Skeletal muscle tissue (tissue), 4 donors: Measurements from ENCODE around the gene CDH5. TPM values are rescaled to one million over a fixed set of nuclear protein-coding genes. Genes with fewer than 3 reads are reported as not detected.

Source experiments
- H3K27ac ChIP-seq: one replicate; pipeline ENCODE4 v1.7.0; 2013; ENCODE audit warnings: mild to moderate bottlenecking, low read depth, low read length, inconsistent platforms
- H3K27me3 ChIP-seq, 3 donors: one replicate each; pipeline ENCODE4 v1.7.0; 2013; ENCODE audit warnings: low read length in 3 of 3; ENCODE audit not compliant: control insufficient read depth in 3 of 3, insufficient read depth in 3 of 3
- H3K36me3 ChIP-seq, 3 donors: one replicate each; pipeline ENCODE4 v1.7.0; 2013; ENCODE audit warnings: low read length in 3 of 3; ENCODE audit not compliant: control insufficient read depth in 3 of 3, insufficient read depth in 3 of 3
- H3K4me1 ChIP-seq, 3 donors: one replicate each; pipeline ENCODE4 v1.7.0; 2013; ENCODE audit warnings: low read length in 3 of 3, mild to moderate bottlenecking in 3 of 3; ENCODE audit not compliant: control insufficient read depth in 3 of 3, insufficient read depth in 3 of 3
- H3K4me3 ChIP-seq, 3 donors: one replicate each; pipeline ENCODE4 v1.7.0; 2013; ENCODE audit warnings: low read length in 3 of 3
- H3K9ac ChIP-seq, 3 donors: one replicate each; pipeline ENCODE4 v1.7.0; 2013; ENCODE audit warnings: low read length in 3 of 3, mild to moderate bottlenecking in 3 of 3, moderate library complexity in 2 of 3, low read depth in 1 of 3
- H3K9me3 ChIP-seq, 3 donors: one replicate each; pipeline ENCODE4 v1.7.0; 2013; ENCODE audit warnings: low read length in 3 of 3; ENCODE audit not compliant: control insufficient read depth in 3 of 3
- total RNA-seq: library from RNA; depleted of rRNA; stranded (reverse); fragments of >200 nt; gene quantifications from one replicate; pipeline ENCODE4 v1.2.3, GENCODE V29; 2014
- donor health status: Osteomylitis.

The CDH5 gene
- total RNA-seq, 1 donor from 2014 or later: 42.8 TPM

DNA sequence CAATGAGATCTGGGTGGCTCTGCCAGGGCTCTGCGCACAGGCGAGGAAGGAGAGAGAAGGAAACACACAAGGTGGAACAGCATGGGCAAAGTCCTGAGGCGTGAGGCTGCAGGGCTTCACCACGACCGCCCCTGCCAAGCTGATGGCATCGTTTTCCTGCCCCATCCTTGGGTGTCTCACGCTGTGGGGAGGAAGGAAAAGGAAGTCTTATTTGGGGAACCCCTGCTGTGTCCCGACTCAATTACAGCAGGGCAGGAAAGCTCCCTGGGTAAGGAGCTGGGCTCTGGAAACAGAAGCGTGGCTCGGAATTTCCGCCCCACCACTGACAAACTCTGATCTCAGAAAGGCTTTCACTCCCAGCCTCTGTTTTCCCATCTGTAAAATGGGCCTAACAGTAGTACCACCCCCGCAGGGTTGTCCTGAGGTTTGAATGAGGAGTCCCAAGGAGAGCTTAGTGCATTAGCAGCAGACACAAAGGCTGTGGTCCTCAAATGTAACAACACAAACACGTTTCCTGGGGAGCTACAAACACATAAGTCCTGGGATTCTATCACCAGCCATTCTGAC, 3.2 kb upstream of the CDH5 start:
- no peak overlapping the region for H3K4me3 ChIP-seq
- peak overlapping the region; percentile 62 for H3K27ac ChIP-seq
- H3K4me1 ChIP-seq: peaks cover 30 to 51% (median 35%) of the 10 kb centered on the region in 3 donors
- H3K27me3 ChIP-seq: peaks cover 9 to 25% (median 16%) of the 10 kb centered on the region in 3 donors
- H3K36me3 ChIP-seq: peaks cover 0 to under 1% (median 0%) of the 10 kb centered on the region in 3 donors
- no peak overlapping the region for H3K9ac ChIP-seq
- H3K9me3 ChIP-seq: no peaks in the 10 kb centered on the region

DNA sequence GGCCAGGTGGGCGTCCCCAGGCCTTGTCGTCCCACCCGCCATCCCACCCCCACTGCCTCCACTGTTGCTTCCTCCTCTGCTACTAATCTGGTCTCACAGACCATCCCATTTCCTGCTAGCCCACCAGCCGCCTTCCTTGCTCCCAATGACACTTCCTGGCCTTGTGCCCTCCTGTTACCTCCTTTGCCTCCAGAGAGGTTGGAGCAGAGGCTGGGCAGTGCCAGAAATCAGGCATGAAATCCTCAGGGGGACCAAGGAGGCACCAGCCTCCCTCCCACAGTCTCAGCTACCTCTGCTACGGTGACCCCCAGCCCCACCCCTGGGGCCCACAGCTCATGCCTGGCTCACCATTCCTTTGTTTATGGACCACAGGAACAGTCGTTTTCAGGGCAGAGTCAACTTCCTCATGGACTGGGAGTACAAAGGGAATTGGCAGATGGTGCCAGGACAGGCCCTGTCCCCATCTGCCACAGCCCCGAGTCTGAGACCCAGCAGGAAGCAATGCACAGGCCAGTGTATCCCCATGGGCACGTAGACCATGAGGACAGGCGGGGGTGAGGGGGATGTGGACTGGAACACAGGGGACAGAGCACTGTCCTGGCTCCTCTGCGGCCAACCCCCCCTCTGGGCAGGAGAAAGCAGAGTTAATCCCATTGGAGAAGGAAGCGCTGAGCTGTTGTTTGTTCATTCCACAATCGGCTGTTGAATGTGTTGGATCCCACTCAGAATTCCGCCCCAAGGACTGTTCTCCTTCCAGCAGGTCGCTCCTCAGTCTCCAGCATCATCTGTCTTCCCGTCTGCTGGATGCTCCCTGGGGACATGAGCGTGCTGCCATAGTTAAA, 2.2 kb upstream of the CDH5 start:
- Histone ChIP-seq H3K4me1 (peaks cover 34 to 50% (median 39%) of the 10 kb centered on the region in 3 donors), H3K4me3 (no peak overlapping the region), H3K9me3 (no peaks in the 10 kb centered on the region), H3K27me3 (peaks cover 9 to 25% (median 15%) of the 10 kb centered on the region in 3 donors), H3K27ac (peak overlapping the region; percentile 80), H3K36me3 (peaks cover 0 to 2% (median 0%) of the 10 kb centered on the region in 3 donors), H3K9ac (peak overlapping the region in 1 of 3 donors; percentile 60)

DNA sequence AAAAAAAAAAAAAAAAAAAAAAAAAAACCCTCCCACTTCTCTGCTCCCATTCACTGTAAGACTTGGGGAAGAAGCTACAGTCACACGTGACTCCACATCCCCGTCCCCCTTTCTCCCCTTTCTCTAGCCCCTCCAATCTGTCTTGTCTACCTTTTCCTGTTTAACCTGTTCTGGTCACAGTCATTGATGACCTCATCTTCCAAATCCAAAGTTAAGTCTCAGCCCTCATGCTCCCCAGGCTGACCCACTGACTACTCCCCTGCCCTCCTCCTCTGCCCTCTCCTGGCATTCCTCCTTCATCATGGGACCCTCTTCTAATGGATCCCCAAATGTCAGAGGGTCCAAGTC, 1.6 kb upstream of the CDH5 start:
- Histone ChIP-seq H3K27me3 (peaks cover 9 to 24% (median 13%) of the 10 kb centered on the region in 3 donors), H3K4me1 (peaks cover 30 to 44% (median 37%) of the 10 kb centered on the region in 3 donors), H3K9me3 (no peaks in the 10 kb centered on the region), H3K36me3 (peaks cover 0 to 2% (median 0%) of the 10 kb centered on the region in 3 donors), H3K27ac (peak overlapping the region; percentile 80), H3K4me3 (peak overlapping the region in 1 of 3 donors; percentile 13), H3K9ac (no peak overlapping the region)

DNA sequence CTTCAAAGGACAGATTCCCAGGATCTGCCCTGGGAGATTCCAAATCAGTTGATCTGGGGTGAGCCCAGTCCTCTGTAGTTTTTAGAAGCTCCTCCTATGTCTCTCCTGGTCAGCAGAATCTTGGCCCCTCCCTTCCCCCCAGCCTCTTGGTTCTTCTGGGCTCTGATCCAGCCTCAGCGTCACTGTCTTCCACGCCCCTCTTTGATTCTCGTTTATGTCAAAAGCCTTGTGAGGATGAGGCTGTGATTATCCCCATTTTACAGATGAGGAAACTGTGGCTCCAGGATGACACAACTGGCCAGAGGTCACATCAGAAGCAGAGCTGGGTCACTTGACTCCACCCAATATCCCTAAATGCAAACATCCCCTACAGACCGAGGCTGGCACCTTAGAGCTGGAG, 840 bp upstream of the CDH5 start:
- H3K9me3 ChIP-seq: no peaks in the 10 kb centered on the region
- peaks cover 9 to 21% (median 13%) of the 10 kb centered on the region in 3 donors for H3K27me3 ChIP-seq
- H3K27ac ChIP-seq: peak overlapping the region; percentile 80
- H3K9ac ChIP-seq: no peak overlapping the region
- peaks cover 0 to 2% (median 0%) of the 10 kb centered on the region in 3 donors for H3K36me3 ChIP-seq
- peak overlapping the region in 1 of 3 donors; percentile 56 for H3K4me3 ChIP-seq
- peaks cover 25 to 41% (median 35%) of the 10 kb centered on the region in 3 donors for H3K4me1 ChIP-seq

DNA sequence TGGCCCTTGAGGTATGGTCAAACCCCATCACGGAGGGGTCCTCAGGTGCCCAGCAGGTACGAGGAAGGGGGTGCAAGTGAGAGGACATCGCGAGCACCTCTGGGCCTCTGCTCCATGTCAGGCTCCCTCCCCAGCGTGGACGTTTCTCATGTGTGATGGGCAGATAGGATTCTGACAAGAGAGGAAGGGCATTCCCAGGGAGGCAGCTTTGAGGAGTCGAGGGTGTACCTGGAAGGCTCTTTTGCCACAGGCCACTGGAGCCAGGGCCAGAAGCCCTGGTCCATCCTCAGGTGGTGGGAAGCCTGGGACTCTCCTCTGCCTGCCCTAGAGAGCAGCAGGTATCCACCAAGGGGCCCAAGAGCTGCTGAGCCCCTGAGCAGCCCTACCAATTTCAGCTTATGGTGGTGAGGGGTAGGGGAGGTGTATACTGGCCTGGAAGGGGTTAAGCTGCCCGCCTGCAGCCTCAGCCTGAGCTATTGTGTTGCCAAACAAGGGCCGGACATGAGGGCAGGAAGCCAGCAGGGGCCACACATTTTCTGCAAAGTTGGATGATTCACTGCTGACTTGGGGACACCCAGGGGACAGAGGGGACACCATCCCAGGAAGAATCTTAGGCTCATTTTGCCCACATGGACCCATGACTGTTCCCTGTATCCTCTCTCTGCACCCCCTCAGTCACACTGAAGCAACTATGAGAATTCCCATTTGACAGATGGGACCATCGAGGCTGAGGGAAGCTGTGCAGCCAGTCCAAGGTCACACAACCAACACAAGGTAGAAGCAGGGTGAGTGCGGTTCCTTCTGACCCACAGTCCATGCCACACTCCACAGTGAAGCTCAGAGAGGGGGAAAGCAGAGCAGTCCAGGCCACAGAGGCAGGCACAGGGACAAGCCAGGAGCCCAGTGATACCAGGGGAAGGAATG, 1.7 kb downstream of the CDH5 start:
- H3K4me3 ChIP-seq: peak overlapping the region; percentile 38 to 66 (median 65)
- peak overlapping the region; percentile 80 for H3K27ac ChIP-seq
- H3K36me3 ChIP-seq: peaks cover 0 to 2% (median 0%) of the 10 kb centered on the region in 3 donors
- peak overlapping the region; percentile 72 to 74 (median 72) for H3K9ac ChIP-seq
- no peaks in the 10 kb centered on the region for H3K9me3 ChIP-seq
- peaks cover 5 to 11% (median 7%) of the 10 kb centered on the region in 3 donors for H3K27me3 ChIP-seq
- peaks cover 25 to 36% (median 30%) of the 10 kb centered on the region in 3 donors for H3K4me1 ChIP-seq

DNA sequence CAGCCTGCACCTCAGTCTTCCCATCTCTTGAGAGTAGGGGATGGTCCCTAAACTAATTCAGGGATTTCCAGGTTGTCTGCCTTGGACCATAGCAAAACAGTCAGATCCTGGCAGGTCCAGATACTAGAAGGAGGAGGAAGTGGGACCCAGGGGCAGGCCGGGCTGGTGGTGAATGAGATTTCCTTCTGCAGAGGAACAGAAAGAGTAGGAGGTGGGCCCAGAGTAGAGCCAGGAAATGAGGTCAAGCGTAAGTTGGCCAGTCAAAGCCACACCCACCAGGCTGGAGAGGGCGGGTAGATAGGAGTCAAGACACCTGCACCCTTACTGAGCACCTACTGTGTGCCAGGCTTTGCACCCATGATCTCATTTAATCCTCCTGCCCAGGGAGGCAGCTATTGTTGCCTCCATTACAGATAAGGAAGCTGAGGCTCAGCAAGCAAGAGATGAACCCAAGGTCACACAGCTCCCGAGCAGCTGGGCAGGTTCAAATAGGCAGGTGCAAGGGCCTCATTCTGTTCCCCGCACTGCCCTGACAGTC, 2.6 kb downstream of the CDH5 start:
- H3K27me3 ChIP-seq: peaks cover 6 to 11% (median 10%) of the 10 kb centered on the region in 3 donors
- H3K27ac ChIP-seq: peak overlapping the region; percentile 80
- peak overlapping the region; percentile 36 to 72 (median 45) for H3K9ac ChIP-seq
- H3K9me3 ChIP-seq: no peaks in the 10 kb centered on the region
- peaks cover 0 to 2% (median 0%) of the 10 kb centered on the region in 3 donors for H3K36me3 ChIP-seq
- H3K4me3 ChIP-seq: peak overlapping the region; percentile 38 to 66 (median 46)
- peaks cover 25 to 34% (median 26%) of the 10 kb centered on the region in 3 donors for H3K4me1 ChIP-seq

DNA sequence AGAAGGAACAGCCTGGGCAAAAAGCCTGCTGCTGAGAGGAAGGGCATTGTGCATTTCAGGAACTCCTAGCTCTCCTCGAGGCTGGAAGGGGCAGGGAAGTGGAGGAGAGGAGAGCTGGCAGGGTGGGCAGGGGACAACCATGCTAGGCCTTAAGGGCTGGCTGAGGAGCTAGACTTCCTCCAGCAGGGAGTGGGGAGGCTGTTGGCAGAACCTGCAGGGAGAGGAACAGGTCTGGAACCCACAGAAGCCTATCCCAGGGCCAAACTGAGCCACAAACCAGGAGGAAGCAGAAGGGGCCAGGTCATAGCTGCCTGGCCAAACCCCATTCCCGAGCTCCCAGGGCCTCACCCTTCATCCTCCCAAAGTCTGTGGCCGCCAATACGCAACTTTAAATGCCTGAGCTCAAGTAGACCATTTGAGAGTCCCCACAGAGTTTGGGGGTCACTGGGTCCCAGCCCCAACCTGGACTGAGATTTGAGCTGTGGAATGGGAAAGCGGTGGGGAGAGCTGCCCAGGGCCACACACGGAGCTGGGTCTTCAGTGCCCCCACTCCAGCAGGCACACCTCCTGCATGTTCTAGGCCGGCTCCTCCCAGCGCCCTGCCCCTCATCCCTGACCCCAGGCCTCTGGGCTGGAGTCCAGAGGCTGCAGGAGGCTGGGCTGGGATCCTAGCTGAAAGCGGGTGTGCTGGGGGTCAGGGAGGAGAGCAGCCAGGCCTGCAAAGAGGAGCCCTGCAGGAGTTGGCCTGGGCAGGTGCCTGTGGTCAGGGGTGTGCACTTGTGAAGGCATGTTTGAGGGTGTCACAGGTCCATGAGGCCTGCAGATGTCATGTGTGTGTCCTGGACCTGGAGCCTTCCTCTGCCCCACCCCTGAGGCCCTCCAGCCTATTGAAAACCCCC, 4.5 kb downstream of the CDH5 start:
- no peaks in the 10 kb centered on the region for H3K9me3 ChIP-seq
- peak overlapping the region in 2 of 3 donors; percentile 21 to 45 for H3K9ac ChIP-seq
- peaks cover 0 to 2% (median 0%) of the 10 kb centered on the region in 3 donors for H3K36me3 ChIP-seq
- H3K27me3 ChIP-seq: peaks cover under 1 to 12% (median 4%) of the 10 kb centered on the region in 3 donors
- no peak overlapping the region for H3K27ac ChIP-seq
- peaks cover 9 to 24% (median 10%) of the 10 kb centered on the region in 3 donors for H3K4me1 ChIP-seq
- peak overlapping the region in 2 of 3 donors; percentile 13 to 23 for H3K4me3 ChIP-seq

DNA sequence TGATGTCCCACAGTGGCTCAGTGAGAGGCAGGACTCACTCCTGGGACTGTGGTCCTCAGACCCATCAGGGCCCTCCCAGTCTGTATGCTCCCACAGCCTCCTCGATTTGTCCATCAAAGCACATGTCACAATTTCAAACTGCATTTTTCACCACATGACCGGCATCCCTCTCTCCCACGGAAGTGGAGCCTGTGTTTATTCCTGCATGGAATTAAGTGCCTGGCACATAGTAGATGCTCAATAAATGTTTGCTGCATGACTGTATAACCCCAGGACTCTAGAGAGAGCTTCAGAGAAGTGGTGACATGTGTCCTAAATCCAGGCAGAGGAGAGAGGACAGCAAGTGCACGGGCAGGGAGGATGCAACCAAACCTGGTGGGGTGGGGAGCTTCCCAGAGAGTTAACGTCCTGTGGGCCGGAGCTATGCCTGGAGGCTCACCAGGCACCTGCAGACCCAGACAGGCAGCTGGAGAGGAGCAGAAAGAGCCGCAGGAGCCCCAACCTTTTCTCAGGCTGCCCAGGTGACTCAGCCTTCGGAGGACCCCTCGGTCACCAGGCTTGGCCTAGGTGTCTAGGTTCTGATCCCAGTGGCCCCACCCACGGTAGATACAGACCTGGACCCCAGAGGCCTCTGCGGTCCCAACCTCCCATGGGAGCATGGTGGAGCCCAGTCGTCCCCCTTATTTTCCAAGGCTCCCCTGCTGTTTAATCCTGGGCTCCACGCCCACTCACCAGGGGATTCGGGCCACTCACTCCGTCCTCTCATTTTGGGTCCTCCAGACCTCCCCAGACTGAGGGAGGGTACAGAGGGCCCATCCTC, 5.8 kb downstream of the CDH5 start:
- no peak overlapping the region for H3K27ac ChIP-seq
- no peak overlapping the region for H3K4me3 ChIP-seq
- no peak overlapping the region for H3K9ac ChIP-seq
- H3K36me3 ChIP-seq: peaks cover 0 to 2% (median 0%) of the 10 kb centered on the region in 3 donors
- peaks cover 0 to 6% (median 0%) of the 10 kb centered on the region in 3 donors for H3K27me3 ChIP-seq
- no peaks in the 10 kb centered on the region for H3K9me3 ChIP-seq
- H3K4me1 ChIP-seq: peaks cover 9 to 21% (median 14%) of the 10 kb centered on the region in 3 donors
